ENCODE measurements around the gene IL21R. TPM values are rescaled to one million over a fixed set of nuclear protein-coding genes. Genes with fewer than 3 reads are reported as not detected.

Gene IL21R
- 0.10 TPM in 1 of 2 replicates, not detected in the other for total RNA-seq (2014; rRNA removed; shearing (Covaris generic))
- polyA plus RNA-seq (2014; cell fraction: nucleus; rRNA removed), result 0.56 TPM in 2 replicates

GRCh38 chr16:27401768-27402568 is at the start of gene IL21R:
TSS of gene IL21R (plus strand) at chr16:27402174. CDS start at chr16:27430072, 27,898 bp downstream.
- no peak for DNase-seq (ENCODE audit: extremely low read depth, low read depth)

GRCh38 chr16:27353853-27354252 is 48.1 kb upstream of the IL21R start:
- no peak for DNase-seq (ENCODE audit: extremely low read depth, low read depth)

GRCh38 chr16:27355610-27356009 is 46.4 kb upstream of the IL21R start:
- DNase-seq (ENCODE audit: extremely low read depth, low read depth), result no peak

- no peak for DNase-seq (ENCODE audit: extremely low read depth, low read depth)
Measured at GRCh38 chr16:27356794-27357193, 45.2 kb upstream of the IL21R start.

- DNase-seq (ENCODE audit: extremely low read depth, low read depth), result no peak
Measured at GRCh38 chr16:27359051-27359450, 42.9 kb upstream of the IL21R start.

GRCh38 chr16:27359615-27360014 is 42.4 kb upstream of the IL21R start:
- DNase-seq (ENCODE audit: extremely low read depth, low read depth), result no peak

- DNase-seq (ENCODE audit: extremely low read depth, low read depth), result no peak
Measured at GRCh38 chr16:27361987-27362386, 40.0 kb upstream of the IL21R start.

- DNase-seq (ENCODE audit: extremely low read depth, low read depth), result no peak
Measured at GRCh38 chr16:27362570-27363245, 39.3 kb upstream of the IL21R start.

GRCh38 chr16:27363246-27363632 is 38.7 kb upstream of the IL21R start:
- no peak for DNase-seq (ENCODE audit: extremely low read depth, low read depth)

- DNase-seq (ENCODE audit: extremely low read depth, low read depth), result no peak
Measured at GRCh38 chr16:27363797-27364196, 38.2 kb upstream of the IL21R start.

- no peak for DNase-seq (ENCODE audit: extremely low read depth, low read depth)
Measured at GRCh38 chr16:27364493-27365141, 37.4 kb upstream of the IL21R start.

- DNase-seq (ENCODE audit: extremely low read depth, low read depth), result no peak
Measured at GRCh38 chr16:27365142-27366089, 36.6 kb upstream of the IL21R start.

GRCh38 chr16:27366687-27367460 is 35.1 kb upstream of the IL21R start:
- DNase-seq (ENCODE audit: extremely low read depth, low read depth), result no peak

GRCh38 chr16:27367461-27368357 is 34.3 kb upstream of the IL21R start:
- peak; percentile 43 for DNase-seq (ENCODE audit: extremely low read depth, low read depth)

- DNase-seq (ENCODE audit: extremely low read depth, low read depth), result no peak
Measured at GRCh38 chr16:27368358-27368722, 33.6 kb upstream of the IL21R start.

- no peak for DNase-seq (ENCODE audit: extremely low read depth, low read depth)
Measured at GRCh38 chr16:27369806-27370205, 32.2 kb upstream of the IL21R start.

- no peak for DNase-seq (ENCODE audit: extremely low read depth, low read depth)
Measured at GRCh38 chr16:27370318-27370717, 31.7 kb upstream of the IL21R start.

- no peak for DNase-seq (ENCODE audit: extremely low read depth, low read depth)
Measured at GRCh38 chr16:27373312-27373711, 28.7 kb upstream of the IL21R start.
